Heart right ventricle (tissue), 16 donors: ENCODE measurements around the gene SELENOV. TPM values are rescaled to one million over a fixed set of nuclear protein-coding genes. Genes with fewer than 3 reads are reported as not detected.

Source experiments
- ATAC-seq, 8 donors: fragments of 200-7000 bp; cut with Tn5 transposase; one replicate each; pipeline ENCODE4 v1.9.1; 2020; ENCODE audit warnings: mild to moderate bottlenecking in 8 of 8, moderate library complexity in 8 of 8, moderate number of reproducible peaks in 1 of 8
- DNase-seq, 2 donors: peaks; one replicate each; pipeline ENCODE4 v3.0.0-alpha.2; 2020
- H3K27ac ChIP-seq, 10 donors: fragments of 200-600 bp; sonication (generic) in 2 of 10; one replicate each; pipeline versions ENCODE4 v1.5.0 to v1.8.0; 2020 to 2022; ENCODE audit warnings: mild to moderate bottlenecking in 3 of 10
- H3K27me3 ChIP-seq, 7 donors: fragments of 200-600 bp; one replicate each; pipeline ENCODE4 v1.8.0; 2021 to 2022; ENCODE audit warnings: mild to moderate bottlenecking in 2 of 7
- H3K36me3 ChIP-seq, 9 donors: fragments of 200-600 bp; sonication (generic) in 1 of 9; one replicate each; pipeline versions ENCODE4 v1.5.0 to v1.8.0; 2020 to 2022; ENCODE audit warnings: mild to moderate bottlenecking in 2 of 9
- H3K4me1 ChIP-seq, 9 donors: fragments of 200-600 bp; sonication (generic) in 1 of 9; one replicate each; pipeline versions ENCODE4 v1.5.0 to v1.8.0; 2020 to 2022; ENCODE audit warnings: mild to moderate bottlenecking in 4 of 9
- H3K4me3 ChIP-seq, 10 donors: fragments of 200-600 bp; sonication (generic) in 2 of 10; one replicate each; pipeline versions ENCODE4 v1.5.0 to v1.8.0; 2020 to 2022; ENCODE audit warnings: mild to moderate bottlenecking in 7 of 10, moderate library complexity in 2 of 10
- H3K9me3 ChIP-seq, 11 donors: fragments of 200-600 bp in 10 of 11; sonication (generic) in 2 of 11; one replicate each; pipeline versions ENCODE4 v1.5.0 to v1.8.0; 2013 to 2022; ENCODE audit warnings: mild to moderate bottlenecking in 2 of 11, control low read depth in 1 of 11, moderate library complexity in 1 of 11
- CTCF ChIP-seq, 9 donors: fragments of 200-600 bp; sonication (generic) in 2 of 9; IDR thresholded peaks; one replicate each; pipeline versions ENCODE4 v1.5.0 to v1.8.0; 2021 to 2022; ENCODE audit warnings: antibody characterized with exemption in 9 of 9, mild to moderate bottlenecking in 5 of 9, moderate library complexity in 1 of 9
- WGBS, 2 donors: extraction: QIAGEN DNeasy Blood & Tissue Kit; methylation state at CpG; one replicate each; pipeline ENCODE4 v1.1.7; 2013; ENCODE audit warnings: inconsistent platforms in 1 of 2; 5-methylcytosine and 5-hydroxymethylcytosine counted together
- intact Hi-C, 10 donors: fragments of 100-400 bp; cut with DNase I; formaldehyde crosslinking; loops; one replicate each; pipeline versions ENCODE4 v1.11.1 to v1.14.2; 2022
- polyA plus RNA-seq, 2 donors: library from polyadenylated mRNA; stranded (reverse); fragments of 200-250 nt; gene quantifications; one replicate each; pipeline ENCODE4 v1.2.3, GENCODE V29; 2013
- total RNA-seq, 10 donors: library from RNA; stranded (reverse); fragmentation: NEBNext Ultra II Directional in 3 of 10; extraction: Animal tissue kit (Norgen Biotek cat#: 25700) in 3 of 10; gene quantifications; one replicate each; pipeline versions ENCODE4 v1.2.1 to v1.2.4, GENCODE V29; 2021 to 2023
- donor health status: Arrhythmogenic right ventricular cardiomyopathy.
- donor health status: ischemic (EF 13 %, LVEDD 7.1; RV severe dilation, severe dysfunction).
- donor health status: healthy with polysubstance abuse.
- donor health status: DM: no; HTN: yes; CAD: no.
- donor health status: DM: no; HTN: no; CAD: no.
- donor health status: ischemic (EF 25% LVEDD 6.9; RV normal size, moderate dysfunction).
- donor health status: ischemic (EF 25% LVEDD 5.7; RV mildly dilated, moderate dysfunction).
- donor health status: healthy.
- donor health status: DM: yes; HTN: yes; CAD: no.
- donor health status: Ischemic cardiomyopathy.
- donor health status: ischemic (EF 35%, LVEDD 5.7; RV mildly dilated, moderate dysfunction).
- donor health status: nonischemic (EF 11% LVEDD 7.7; RV severe dilation, severe dysfunction).
- donor health status: DM: yes; HTN: yes; CAD: no.
- donor health status: PGD.
- donor health status: ischemic (EF 29% LVEDD 5.4; RV normal size, mild dysfunction).
- donor health status: nonischemic (EF 23%, LVEDD 6.1; RV moderate dilation, normal function).

SELENOV gene
- total and polyA plus RNA-seq, 12 donors = not detected

GRCh38 chr19:39483141-39483540, 31.8 kb upstream of the SELENOV start:
- Histone ChIP-seq H3K27me3 (no peaks in the 10 kb centered on the region), H3K27ac (no peak overlapping the region), H3K4me3 (no peak overlapping the region), H3K4me1 (peaks cover 3 to 23% (median 17%) of the 10 kb centered on the region in 9 donors), H3K9me3 (no peaks in the 10 kb centered on the region), H3K36me3 (peaks cover 0 to 56% (median 26%) of the 10 kb centered on the region in 9 donors)
- ATAC-seq (no peak), DNase-seq (no peak)
- 75 to 78% methylated on average over 6 of the region's 6 CpGs for WGBS, 2 donors
- TF ChIP-seq CTCF (IDR thresholded peaks at IDR 0.05) = no peak
- intact Hi-C loops = loop anchor here in 2 of 10 donors (5.0 to 10.0 kb wide), 2 partner anchors 36 to 52 kb away; partner anchors contain the start of genes EID2B (in 1 of the 2) and SUPT5H (in 1 of the 2)

- ATAC-seq = no peak
These were observed 25.2 kb upstream of the SELENOV start for GRCh38 chr19:39489756-39490155.

GRCh38 chr19:39492225-39492624, 22.7 kb upstream of the SELENOV start:
- no peak for TF ChIP-seq CTCF (IDR thresholded peaks at IDR 0.05)
- H3K36me3 ChIP-seq = peaks cover 0 to 50% (median 29%) of the 10 kb centered on the region in 9 donors
- WGBS, 2 donors = 92 to 93% methylated on average over 6 of the region's 6 CpGs

More at GRCh38 chr19:39489756-39490155, 25.2 kb upstream of the SELENOV start:
- no peak for TF ChIP-seq CTCF (IDR thresholded peaks at IDR 0.05)
- Histone ChIP-seq H3K27ac (no peak overlapping the region), H3K27me3 (no peaks in the 10 kb centered on the region), H3K4me1 (no peaks in the 10 kb centered on the region), H3K9me3 (no peaks in the 10 kb centered on the region), H3K4me3 (no peak overlapping the region), H3K36me3 (peaks cover 0 to 75% (median 42%) of the 10 kb centered on the region in 9 donors)
- no peak for DNase-seq
- intact Hi-C loops = loop anchor here in 1 of 10 donors (10.0 kb wide), 1 partner anchor 45 kb away; the partner anchor contains the start of gene EID2B
- 78 to 81% methylated on average over 10 of the region's 10 CpGs for WGBS, 2 donors

GRCh38 chr19:39492788-39493187, 22.2 kb upstream of the SELENOV start:
- no peak overlapping the region for H3K27ac ChIP-seq
- H3K36me3 ChIP-seq = peaks cover 0 to 45% (median 28%) of the 10 kb centered on the region in 9 donors
- H3K9me3 ChIP-seq = no peaks in the 10 kb centered on the region
- no peak for TF ChIP-seq CTCF (IDR thresholded peaks at IDR 0.05)
- no peak overlapping the region for H3K4me3 ChIP-seq
- ATAC-seq (no peak), DNase-seq (no peak)
- peaks cover 0 to 27% (median 20%) of the 10 kb centered on the region in 7 donors for H3K27me3 ChIP-seq
- WGBS, 2 donors = 79 to 93% methylated on average over 2 to 3 of the region's 3 CpGs
- intact Hi-C loops = no loop called here
- peaks cover 0 to 4% (median 3%) of the 10 kb centered on the region in 9 donors for H3K4me1 ChIP-seq

More at GRCh38 chr19:39492225-39492624, 22.7 kb upstream of the SELENOV start:
- H3K27me3 ChIP-seq = peaks cover 0 to 21% (median 15%) of the 10 kb centered on the region in 7 donors
- H3K4me1 ChIP-seq = no peaks in the 10 kb centered on the region
- no peaks in the 10 kb centered on the region for H3K9me3 ChIP-seq
- DNase-seq (no peak), ATAC-seq (no peak)
- intact Hi-C loops = no loop called here
- H3K27ac ChIP-seq = no peak overlapping the region
- H3K4me3 ChIP-seq = no peak overlapping the region
